GM06990 (cell line): ENCODE results near the gene CAPS.
"Not testable (repeated sequence)": the region's sequence is repeated elsewhere in the genome, so short reads cannot be mapped to it uniquely, and the experiment has no call there.

Source experiments
- DNase-seq: peaks from one replicate; pipeline ENCODE4 v3.0.0-alpha.2; 2011; ENCODE audit not compliant: insufficient read length; ENCODE audit errors: extremely low read depth
- H3K27me3 ChIP-seq: replicated peaks from 2 replicates; pipeline ENCODE4 v1.6.0; 2011; ENCODE audit warnings: low read length; ENCODE audit not compliant: control insufficient read depth, insufficient read depth
- H3K36me3 ChIP-seq: 2 replicates; pipeline ENCODE4 v1.5.1; 2011; ENCODE audit warnings: low read length; ENCODE audit not compliant: control insufficient read depth, insufficient read depth
- H3K4me3 ChIP-seq: replicated peaks from 2 replicates; pipeline ENCODE4 v1.5.1; 2011; ENCODE audit warnings: low read depth, mild to moderate bottlenecking, control low read depth, low read length
- TF ChIP-seq, protein P1 (sequence below): IDR thresholded peaks from 2 replicates; pipeline ENCODE4 v1.5.1; 2011; ENCODE audit warnings: low read length, control low read depth, mild to moderate bottlenecking, inconsistent platforms; ENCODE audit not compliant: insufficient read depth, poor library complexity, severe bottlenecking

The CAPS gene

GRCh38 chr19:5881543-5882299 lies 32.3 kb upstream of the CAPS start:
- Histone ChIP-seq H3K36me3 (no peaks in the 10 kb centered on the region), H3K27me3 (no peaks in the 10 kb centered on the region), H3K4me3 (no peak overlapping the region)
- no peak for DNase-seq
- TF ChIP-seq, protein P1, sequence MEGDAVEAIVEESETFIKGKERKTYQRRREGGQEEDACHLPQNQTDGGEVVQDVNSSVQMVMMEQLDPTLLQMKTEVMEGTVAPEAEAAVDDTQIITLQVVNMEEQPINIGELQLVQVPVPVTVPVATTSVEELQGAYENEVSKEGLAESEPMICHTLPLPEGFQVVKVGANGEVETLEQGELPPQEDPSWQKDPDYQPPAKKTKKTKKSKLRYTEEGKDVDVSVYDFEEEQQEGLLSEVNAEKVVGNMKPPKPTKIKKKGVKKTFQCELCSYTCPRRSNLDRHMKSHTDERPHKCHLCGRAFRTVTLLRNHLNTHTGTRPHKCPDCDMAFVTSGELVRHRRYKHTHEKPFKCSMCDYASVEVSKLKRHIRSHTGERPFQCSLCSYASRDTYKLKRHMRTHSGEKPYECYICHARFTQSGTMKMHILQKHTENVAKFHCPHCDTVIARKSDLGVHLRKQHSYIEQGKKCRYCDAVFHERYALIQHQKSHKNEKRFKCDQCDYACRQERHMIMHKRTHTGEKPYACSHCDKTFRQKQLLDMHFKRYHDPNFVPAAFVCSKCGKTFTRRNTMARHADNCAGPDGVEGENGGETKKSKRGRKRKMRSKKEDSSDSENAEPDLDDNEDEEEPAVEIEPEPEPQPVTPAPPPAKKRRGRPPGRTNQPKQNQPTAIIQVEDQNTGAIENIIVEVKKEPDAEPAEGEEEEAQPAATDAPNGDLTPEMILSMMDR, result no peak

- Histone ChIP-seq H3K36me3 (no peaks in the 10 kb centered on the region), H3K4me3 (no peak overlapping the region), H3K27me3 (no peaks in the 10 kb centered on the region)
- TF ChIP-seq, protein P1, result no peak
- no peak for DNase-seq
These were observed 31.6 kb upstream of the CAPS start for GRCh38 chr19:5882421-5882968.

DNA sequence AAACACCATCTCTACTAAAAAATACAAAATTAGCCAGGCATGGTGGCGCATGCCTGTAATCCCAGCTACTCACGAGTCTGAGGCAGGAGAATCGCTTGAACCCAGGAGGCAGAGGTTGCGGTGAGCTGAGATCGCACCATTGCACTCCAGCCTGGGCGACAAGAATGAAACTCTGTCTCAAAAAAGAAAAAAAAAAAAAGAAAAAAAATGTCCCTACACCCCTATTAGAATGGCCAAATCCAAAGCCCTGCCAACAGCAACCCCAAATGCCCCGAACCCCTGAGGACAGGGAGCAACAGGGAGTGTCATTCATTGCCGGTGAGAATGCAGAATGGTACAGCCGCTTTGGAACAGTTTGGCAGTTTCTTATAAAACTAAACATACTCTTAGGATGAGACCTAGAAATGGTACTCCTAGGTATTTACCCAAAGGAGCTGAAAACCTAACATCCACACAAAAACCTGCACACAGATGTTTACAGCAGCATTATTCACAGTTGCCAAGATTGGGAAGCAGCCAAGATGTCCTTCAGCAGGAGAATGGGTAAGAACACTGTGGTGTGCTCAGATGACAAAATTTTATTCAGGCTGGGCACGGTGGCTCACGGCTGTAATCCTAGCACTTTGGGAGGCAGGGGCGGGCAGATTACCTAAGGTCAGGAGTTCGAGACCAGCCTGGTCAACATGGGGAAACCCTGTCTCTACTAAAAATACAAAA lies 30.7 kb upstream of the CAPS start:
- H3K4me3 ChIP-seq, H3K27me3 ChIP-seq, DNase-seq, H3K36me3 ChIP-seq: not testable (repeated sequence)

DNA sequence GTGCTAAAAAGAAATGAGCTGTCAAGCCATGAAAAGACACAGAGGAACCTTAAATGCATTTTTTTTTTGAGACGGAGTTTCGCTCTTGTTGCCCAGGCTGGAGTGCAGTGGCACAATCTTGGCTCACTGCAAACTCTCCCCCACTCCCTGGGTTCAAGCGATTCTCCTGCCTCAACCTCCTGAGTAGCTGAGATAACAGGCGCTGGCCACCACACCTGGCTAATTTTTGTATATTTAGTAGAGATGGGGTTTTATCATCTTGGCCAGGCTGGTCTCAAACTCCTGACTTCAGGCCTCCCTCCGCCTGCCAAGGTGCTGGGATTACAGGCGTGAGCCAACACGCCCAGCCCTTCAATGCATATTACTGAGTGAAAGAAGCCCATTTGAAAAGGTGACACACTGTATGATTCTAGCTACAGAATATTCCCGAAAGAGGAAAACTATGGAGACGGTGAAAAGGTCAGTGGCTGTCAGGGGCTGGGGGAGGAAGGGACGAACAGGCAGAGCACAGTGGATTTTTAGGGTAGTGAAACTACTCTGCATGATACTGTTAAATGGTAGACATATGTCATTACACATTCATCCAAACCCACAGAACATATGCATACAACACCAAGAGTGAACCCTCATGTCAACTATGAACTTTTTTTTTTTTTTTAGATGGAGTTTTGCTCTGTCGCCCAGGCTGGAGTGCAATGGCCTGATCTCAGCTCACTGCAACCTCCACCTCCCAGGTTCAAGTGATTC lies 29.8 kb upstream of the CAPS start:
- not testable (repeated sequence) for DNase-seq, H3K4me3 ChIP-seq, H3K36me3 ChIP-seq, H3K27me3 ChIP-seq

DNA sequence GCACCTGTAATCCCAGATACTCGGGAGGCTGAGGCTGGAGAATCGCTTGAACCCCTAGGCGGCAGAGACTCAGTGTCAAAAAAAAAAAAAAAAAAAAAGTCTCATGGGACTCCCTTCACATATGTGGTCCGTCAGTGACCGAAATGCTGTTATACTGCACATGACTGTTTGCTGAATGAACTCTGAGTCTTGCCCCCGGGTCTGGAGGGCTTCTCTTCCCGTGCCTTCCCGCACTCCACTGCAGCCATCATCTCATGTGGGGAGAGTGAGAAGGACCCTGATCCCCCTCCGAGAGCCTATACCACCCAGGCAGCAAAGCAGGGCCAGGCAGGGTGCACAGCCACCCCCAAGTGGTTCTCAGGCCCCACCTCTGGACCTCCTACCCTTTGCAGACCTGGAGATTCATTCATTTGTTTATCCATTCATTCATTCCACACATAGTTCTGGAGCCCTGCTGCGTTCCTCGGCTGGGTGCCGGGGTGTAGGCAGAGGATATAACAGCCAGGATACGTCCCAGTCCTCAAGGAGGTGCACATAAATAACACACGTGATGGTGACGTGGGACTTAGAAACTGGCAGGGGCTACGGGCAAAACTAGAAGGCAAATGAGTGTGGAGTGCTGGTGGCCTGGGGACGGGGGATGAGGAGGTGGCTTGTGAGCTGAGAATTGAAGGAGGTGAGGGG lies 24.6 kb upstream of the CAPS start:
- TF ChIP-seq, protein P1, result no peak
- DNase-seq, result no peak
- no peaks in the 10 kb centered on the region for H3K36me3 ChIP-seq
- no peaks in the 10 kb centered on the region for H3K27me3 ChIP-seq
- H3K4me3 ChIP-seq, result no peak overlapping the region

GRCh38 chr19:5890099-5890498 lies 24.0 kb upstream of the CAPS start:
- TF ChIP-seq, protein P1, result no peak
- no peak for DNase-seq
- Histone ChIP-seq H3K4me3 (no peak overlapping the region), H3K27me3 (no peaks in the 10 kb centered on the region), H3K36me3 (peaks cover 1% of the 10 kb centered on the region)
